Stimulated activated naive B cell treated with anti-CD40 and anti-IgM and Interleukin-4, amounts not matched to agents 10 μg/mL and 1 μg/mL and 100 μg/mL, for 72 hours (primary cell): ENCODE data around the gene NFIB.

ENCODE experiments used
- ATAC-seq, 2 donors: fragments of 150-1000 bp; cut with Tn5 transposase; replicated peaks; 2 replicates each; pipeline ENCODE4 v1.10.0; 2021; ENCODE audit warnings: moderate library complexity in 1 of 2
- DNase-seq: peaks from one replicate; pipeline ENCODE4 v3.0.0; 2021
- H3K27ac Mint-ChIP-seq: one replicate; pipeline ENCODE4 v1.8.0; 2022; ENCODE audit warnings: mild to moderate bottlenecking, mixed read lengths
- H3K27me3 Mint-ChIP-seq, 2 donors: one replicate each; pipeline ENCODE4 v1.8.0; 2022; ENCODE audit warnings: mixed read lengths in 2 of 2
- H3K36me3 Mint-ChIP-seq, 2 donors: one replicate each; pipeline ENCODE4 v1.8.0; 2022; ENCODE audit warnings: mixed read lengths in 2 of 2, mild to moderate bottlenecking in 1 of 2
- H3K4me1 Mint-ChIP-seq, 2 donors: one replicate each; pipeline ENCODE4 v1.8.0; 2022; ENCODE audit warnings: mixed read lengths in 2 of 2, mild to moderate bottlenecking in 1 of 2
- H3K4me3 Mint-ChIP-seq, 2 donors: one replicate each; pipeline ENCODE4 v1.8.0; 2022; ENCODE audit warnings: mild to moderate bottlenecking in 2 of 2, mixed read lengths in 2 of 2, moderate library complexity in 1 of 2
- H3K9me3 Mint-ChIP-seq, 2 donors: one replicate each; pipeline ENCODE4 v1.8.0; 2022; ENCODE audit warnings: mixed read lengths in 2 of 2, mild to moderate bottlenecking in 1 of 2

NFIB gene

DNA sequence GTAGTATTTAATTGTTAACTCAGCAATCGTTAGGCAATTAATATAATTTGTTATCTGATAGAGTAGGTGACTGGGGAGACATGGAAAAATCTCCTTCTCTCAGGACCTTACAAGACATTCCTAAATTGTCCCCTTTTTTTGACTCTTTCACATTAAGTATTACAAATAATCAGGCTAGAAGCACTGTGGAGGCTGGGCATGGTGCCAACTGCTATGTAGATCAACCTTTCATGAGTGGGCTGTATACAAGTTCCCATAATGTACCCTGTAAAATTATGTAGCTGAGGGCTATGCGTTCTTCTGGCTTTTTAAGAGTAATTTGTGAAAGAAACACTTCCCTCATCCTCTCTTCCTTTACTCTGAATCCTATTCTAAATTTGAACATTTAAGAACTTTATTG lies 140.2 kb downstream of the NFIB start:
- H3K4me3 Mint-ChIP-seq: no peak overlapping the region
- H3K4me1 Mint-ChIP-seq: no peaks in the 10 kb centered on the region
- ATAC-seq (no peak), DNase-seq (no peak)
- no peaks in the 10 kb centered on the region for H3K36me3 Mint-ChIP-seq
- H3K9me3 Mint-ChIP-seq: peaks cover 0 to 4% of the 10 kb centered on the region in 2 donors
- H3K27ac Mint-ChIP-seq: no peak overlapping the region
- no peaks in the 10 kb centered on the region for H3K27me3 Mint-ChIP-seq

DNA sequence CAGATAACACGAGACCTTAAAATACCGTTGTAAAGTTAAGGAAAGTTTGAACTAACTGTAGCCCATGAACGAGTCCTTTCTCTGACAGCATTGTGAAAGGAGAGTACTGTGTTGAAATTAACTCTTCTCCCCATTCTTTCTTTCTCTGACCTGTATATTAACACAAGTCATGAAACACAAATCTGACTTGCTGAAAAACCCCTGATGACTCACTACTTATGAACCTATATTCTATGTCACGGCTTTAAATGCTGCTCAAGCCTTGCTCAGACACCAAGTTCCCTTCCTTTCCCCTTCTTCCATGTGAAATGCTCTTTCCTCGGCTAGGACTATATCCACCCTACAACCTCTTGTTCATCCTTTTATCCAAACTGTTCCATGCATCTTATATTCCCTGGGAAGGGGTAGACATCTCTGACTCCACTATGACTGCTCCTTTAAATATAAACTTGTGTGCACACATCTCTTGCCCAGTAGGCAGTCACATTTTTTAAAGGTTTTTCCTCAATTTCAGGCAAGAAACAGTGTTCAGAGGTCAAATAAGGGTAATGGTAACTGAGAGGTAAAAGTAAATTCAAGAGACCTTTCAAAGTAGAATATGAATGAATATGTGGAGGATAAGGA lies 142.9 kb downstream of the NFIB start:
- Mint-ChIP-seq H3K4me3 (no peak overlapping the region), H3K4me1 (no peaks in the 10 kb centered on the region), H3K9me3 (peaks cover 0 to 5% of the 10 kb centered on the region in 2 donors), H3K27ac (no peak overlapping the region), H3K27me3 (no peaks in the 10 kb centered on the region), H3K36me3 (no peaks in the 10 kb centered on the region)
- ATAC-seq: no peak
- DNase-seq: no peak

DNA sequence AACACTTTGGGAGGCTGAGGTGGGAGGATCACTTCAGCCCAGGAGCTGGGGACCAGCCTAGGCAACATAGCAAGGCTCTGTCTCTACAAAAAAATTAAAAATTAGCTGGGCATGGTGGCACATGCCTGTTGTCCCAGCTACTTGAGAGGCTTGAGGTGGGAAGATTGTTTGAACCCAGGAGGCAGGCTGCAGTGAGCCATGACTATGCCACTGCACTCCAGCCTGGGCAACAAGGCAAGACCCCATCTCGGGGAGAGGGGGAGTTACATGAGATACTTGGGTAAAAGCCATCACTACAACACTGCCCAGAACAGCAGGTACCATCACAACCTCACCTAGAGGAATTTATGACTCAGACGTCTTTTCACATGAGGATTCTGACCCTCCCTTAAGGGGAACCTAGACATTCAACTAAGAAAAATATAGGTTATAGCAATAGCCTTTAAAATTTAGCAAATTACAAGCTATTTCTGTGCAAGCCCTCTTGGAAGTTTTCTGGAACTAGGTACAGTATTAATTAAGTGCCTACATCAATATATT lies 143.5 kb downstream of the NFIB start:
- Mint-ChIP-seq H3K9me3 (peaks cover 0 to 5% of the 10 kb centered on the region in 2 donors), H3K36me3 (no peaks in the 10 kb centered on the region), H3K4me1 (no peaks in the 10 kb centered on the region), H3K27me3 (no peaks in the 10 kb centered on the region), H3K4me3 (no peak overlapping the region), H3K27ac (no peak overlapping the region)
- ATAC-seq (no peak), DNase-seq (no peak)

DNA sequence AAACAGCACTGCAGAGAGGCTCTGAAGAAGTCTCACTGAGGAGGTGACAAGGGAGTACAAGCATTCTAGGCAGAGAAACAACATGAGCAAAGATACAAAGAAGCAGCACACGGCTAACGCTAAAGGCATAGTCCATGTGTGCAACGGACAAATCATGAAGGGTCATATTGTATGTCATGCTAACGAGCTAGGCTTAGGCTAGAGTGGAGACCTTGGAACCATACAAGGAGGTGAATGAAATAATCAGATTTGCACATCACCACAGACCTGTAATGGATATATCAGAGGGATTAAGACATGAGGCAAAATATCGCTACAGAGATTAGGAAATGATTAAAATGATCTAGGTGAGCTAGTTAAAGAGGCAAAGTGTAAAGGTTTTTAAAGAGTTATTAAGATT lies 145.6 kb downstream of the NFIB start:
- DNase-seq: no peak
- no peak overlapping the region for H3K27ac Mint-ChIP-seq
- H3K27me3 Mint-ChIP-seq: no peaks in the 10 kb centered on the region
- no peak for ATAC-seq
- H3K4me3 Mint-ChIP-seq: no peak overlapping the region
- no peaks in the 10 kb centered on the region for H3K4me1 Mint-ChIP-seq
- no peaks in the 10 kb centered on the region for H3K36me3 Mint-ChIP-seq
- peaks cover 0 to 5% of the 10 kb centered on the region in 2 donors for H3K9me3 Mint-ChIP-seq

DNA sequence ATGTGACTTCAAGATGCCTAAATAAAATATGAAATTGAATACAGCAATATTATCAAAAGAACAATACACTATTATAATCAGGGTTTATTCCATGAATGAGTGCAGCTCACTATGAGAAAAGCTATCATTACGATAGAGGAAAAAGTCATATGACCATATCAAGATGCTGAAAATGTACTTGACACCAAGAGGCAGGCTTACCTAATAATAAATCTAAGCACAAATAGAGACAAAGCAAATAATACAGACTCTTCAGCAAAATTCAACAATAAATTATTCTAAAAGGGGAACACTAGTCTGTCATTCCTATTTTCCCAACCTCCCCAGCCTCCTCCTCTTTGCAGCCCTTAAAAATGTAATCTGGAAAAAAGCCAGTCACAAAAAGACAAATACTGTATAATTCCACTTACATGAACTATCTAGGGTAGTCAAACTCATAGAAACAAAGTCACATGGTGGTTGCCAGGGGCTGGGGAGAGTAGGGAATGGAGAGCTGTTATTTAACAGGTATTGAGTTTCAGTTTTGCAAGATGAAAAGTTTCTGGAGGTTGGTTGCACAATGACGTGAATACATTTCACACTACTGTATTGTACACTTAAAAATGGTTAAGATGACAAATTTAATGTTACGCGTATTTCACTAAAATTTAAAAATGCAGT lies 148.4 kb downstream of the NFIB start:
- Mint-ChIP-seq H3K4me1 (no peaks in the 10 kb centered on the region), H3K27ac (no peak overlapping the region), H3K27me3 (no peaks in the 10 kb centered on the region), H3K9me3 (peaks cover 0 to 3% of the 10 kb centered on the region in 2 donors), H3K36me3 (no peaks in the 10 kb centered on the region), H3K4me3 (no peak overlapping the region)
- DNase-seq (no peak), ATAC-seq (no peak)

DNA sequence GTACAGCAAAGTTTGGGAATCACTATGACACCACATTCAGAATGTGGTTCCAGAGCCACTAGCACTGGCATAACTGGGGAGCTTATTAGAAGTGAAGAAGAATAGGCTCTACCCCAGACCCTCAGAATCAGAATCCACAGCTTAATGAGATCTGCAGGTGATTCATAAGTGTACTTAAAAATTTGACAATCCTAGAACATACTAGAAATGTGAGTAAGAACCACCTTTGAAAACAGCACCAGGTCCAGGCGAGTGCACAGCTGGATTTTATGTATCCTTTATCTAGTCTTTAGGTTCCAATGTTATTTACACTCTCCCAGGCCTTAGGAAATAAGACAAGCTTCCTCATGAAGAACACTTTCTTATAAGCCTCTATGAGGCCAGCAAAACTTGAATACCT lies 149.0 kb downstream of the NFIB start:
- DNase-seq (no peak), ATAC-seq (no peak)
- Mint-ChIP-seq H3K9me3 (peaks cover 0 to 3% of the 10 kb centered on the region in 2 donors), H3K27me3 (no peaks in the 10 kb centered on the region), H3K4me1 (no peaks in the 10 kb centered on the region), H3K4me3 (no peak overlapping the region), H3K27ac (no peak overlapping the region), H3K36me3 (no peaks in the 10 kb centered on the region)

DNA sequence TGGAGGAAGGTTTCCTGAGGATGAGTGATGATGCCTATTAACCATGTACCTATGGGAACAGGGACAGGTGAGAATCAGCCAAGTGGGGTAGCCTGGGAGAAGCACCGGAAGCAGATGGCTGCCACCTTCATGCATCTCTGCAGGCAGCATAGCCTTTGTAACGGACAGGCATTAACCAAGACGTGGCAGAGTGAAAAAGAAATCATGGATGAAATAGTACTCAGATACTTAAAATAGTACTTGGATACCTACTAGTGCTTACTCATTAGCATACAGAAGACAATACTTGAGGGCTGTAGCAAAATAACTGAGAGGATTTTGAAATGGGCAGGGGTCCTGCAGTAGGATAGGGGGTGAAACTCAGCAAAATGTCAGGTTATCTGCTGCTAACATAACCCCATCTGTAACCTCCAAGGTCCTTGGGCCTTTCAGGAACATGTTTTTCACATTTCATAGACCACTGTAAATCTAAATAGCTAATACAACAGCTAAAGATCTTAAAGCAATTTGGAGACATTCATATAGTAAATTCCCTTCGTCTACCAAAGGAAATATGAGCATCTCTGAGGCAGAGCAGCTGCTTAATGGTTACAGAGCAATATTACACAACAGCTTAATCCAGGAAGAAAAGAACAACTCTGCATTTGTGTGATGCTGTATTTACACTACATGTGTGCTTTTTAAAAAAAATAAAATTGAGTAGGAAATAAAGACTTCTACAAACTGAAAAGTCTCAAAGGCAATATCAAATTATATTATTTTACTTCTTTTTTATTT lies 154.3 kb downstream of the NFIB start:
- Mint-ChIP-seq H3K4me3 (no peak overlapping the region), H3K27ac (no peak overlapping the region), H3K27me3 (no peaks in the 10 kb centered on the region), H3K36me3 (no peaks in the 10 kb centered on the region), H3K9me3 (peaks cover 0 to 2% of the 10 kb centered on the region in 2 donors), H3K4me1 (no peaks in the 10 kb centered on the region)
- DNase-seq (no peak), ATAC-seq (no peak)

DNA sequence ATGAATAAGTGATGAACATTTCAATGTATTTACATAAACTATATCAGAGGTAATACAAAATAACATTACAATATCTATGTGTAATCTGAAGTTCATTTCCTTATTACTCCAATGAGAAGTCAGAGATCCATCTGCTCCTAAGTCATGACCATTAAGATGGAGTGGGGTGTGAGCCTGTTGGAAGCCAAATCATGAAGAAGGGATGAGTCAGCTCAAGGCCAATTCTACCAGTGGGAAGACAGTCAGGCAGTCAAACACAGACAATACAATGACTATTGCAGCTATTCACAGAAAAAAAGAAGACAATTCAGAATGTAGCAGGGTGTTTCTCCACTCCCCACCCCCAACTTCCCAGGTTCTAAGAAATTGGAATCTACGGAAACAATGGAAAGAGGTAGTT lies 155.0 kb downstream of the NFIB start:
- ATAC-seq (no peak), DNase-seq (no peak)
- no peaks in the 10 kb centered on the region for H3K36me3 Mint-ChIP-seq
- no peaks in the 10 kb centered on the region for H3K4me1 Mint-ChIP-seq
- no peak overlapping the region for H3K27ac Mint-ChIP-seq
- H3K27me3 Mint-ChIP-seq: no peaks in the 10 kb centered on the region
- H3K4me3 Mint-ChIP-seq: no peak overlapping the region
- peaks cover 0 to 2% of the 10 kb centered on the region in 2 donors for H3K9me3 Mint-ChIP-seq

DNA sequence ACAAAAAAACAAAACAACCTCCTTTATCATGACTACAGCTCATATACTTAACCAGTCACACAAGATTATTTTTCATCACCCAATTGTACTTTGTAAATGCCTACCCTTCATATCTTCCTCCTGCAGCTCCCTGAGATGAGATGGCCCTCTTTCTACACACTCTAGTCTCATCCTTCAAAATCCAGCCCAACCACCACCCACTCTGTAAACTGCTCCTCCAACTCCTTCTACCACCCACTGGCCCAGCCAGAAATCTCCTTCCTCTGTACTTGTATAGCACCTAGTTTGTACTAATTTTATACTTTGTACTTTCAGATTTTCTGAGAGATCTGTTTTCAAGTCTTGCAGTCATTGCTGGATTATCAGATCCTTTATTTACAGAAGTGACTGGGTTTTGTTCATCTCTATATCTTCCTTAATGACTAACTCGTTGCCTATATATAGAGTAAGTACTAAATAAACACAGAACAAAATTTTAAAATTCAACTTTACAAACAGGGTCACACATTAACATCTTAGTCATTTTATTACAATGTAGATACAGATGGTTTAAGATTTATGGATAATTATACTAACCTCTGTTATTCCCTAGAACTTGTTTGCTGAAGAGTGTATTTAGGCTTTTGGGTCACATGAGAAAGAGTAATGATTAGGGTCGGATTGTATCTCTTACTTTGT lies 155.7 kb downstream of the NFIB start:
- H3K9me3 Mint-ChIP-seq: peaks cover 0 to 2% of the 10 kb centered on the region in 2 donors
- H3K4me3 Mint-ChIP-seq: no peak overlapping the region
- H3K4me1 Mint-ChIP-seq: no peaks in the 10 kb centered on the region

DNA sequence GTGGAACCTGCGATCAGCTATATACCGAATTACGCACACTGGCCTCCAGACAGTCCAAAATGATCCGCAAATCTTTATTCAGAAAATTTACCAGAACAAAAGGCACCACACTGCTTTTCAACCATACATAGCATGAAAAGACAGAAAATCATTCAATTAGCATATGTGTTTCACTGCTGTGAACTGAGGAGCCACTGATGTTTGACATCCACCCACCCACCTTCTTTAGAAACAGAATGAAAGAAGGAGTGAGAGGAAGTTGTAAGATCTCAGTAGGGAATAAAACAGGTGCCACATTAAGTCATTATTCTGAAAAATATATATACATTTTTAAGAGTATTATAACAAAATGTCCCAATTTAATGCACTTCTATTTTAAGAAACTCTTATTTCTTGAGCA lies 156.8 kb downstream of the NFIB start:
- H3K4me1 Mint-ChIP-seq: no peaks in the 10 kb centered on the region
- no peaks in the 10 kb centered on the region for H3K36me3 Mint-ChIP-seq
- DNase-seq (no peak), ATAC-seq (no peak)
- no peak overlapping the region for H3K27ac Mint-ChIP-seq
- H3K4me3 Mint-ChIP-seq: no peak overlapping the region
- H3K9me3 Mint-ChIP-seq: peaks cover 0 to 2% of the 10 kb centered on the region in 2 donors
- no peaks in the 10 kb centered on the region for H3K27me3 Mint-ChIP-seq

More for the DNA sequence above, 155.7 kb downstream of the NFIB start:
- Mint-ChIP-seq H3K27me3 (no peaks in the 10 kb centered on the region), H3K27ac (no peak overlapping the region), H3K36me3 (no peaks in the 10 kb centered on the region)
- ATAC-seq (no peak), DNase-seq (no peak)

DNA sequence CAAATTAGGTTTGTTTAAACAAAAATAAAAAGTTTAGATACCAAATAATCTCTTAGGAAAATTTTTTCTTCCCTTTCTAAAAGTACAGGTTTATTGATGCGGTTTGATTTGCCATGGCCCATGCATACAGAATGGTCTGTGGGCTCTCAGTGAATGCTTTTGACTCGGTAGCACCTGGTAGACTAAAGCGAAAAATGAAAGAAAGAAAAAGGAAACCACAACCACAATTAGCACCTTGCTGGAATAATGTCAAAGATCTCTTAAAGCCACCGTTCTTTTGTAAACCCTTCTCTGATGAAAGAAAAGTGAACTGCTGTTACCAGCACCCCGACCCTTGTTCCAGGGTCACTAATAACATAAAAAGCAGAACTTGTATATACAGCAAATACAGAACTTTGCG lies 157.9 kb downstream of the NFIB start:
- DNase-seq (no peak), ATAC-seq (peak in 1 of 2 donors; percentile 2)
- Mint-ChIP-seq H3K27me3 (no peaks in the 10 kb centered on the region), H3K36me3 (no peaks in the 10 kb centered on the region), H3K4me1 (no peaks in the 10 kb centered on the region), H3K27ac (no peak overlapping the region), H3K4me3 (no peak overlapping the region), H3K9me3 (peaks cover 0 to 2% of the 10 kb centered on the region in 2 donors)

DNA sequence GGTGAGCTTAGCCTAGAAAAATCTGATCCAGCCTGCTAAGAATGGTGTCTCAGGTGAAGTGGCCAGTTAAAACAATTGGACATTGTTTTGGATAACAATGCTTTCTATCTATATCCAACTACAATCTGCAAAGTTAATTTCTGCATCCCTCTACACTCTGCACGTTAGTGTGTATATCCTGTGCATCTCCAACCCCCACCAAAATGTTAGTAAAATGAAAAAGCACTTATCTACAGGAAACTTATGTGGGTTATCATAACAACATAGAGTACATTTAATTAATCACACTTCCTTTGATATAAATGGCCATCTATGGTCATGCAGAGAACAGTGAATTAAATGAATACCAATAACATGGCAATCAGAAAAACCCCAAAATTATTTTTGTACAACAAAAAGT lies 158.7 kb downstream of the NFIB start:
- Mint-ChIP-seq H3K36me3 (no peaks in the 10 kb centered on the region), H3K27me3 (no peaks in the 10 kb centered on the region), H3K4me1 (no peaks in the 10 kb centered on the region), H3K9me3 (peaks cover 0 to 2% of the 10 kb centered on the region in 2 donors), H3K27ac (no peak overlapping the region), H3K4me3 (no peak overlapping the region)
- ATAC-seq (no peak), DNase-seq (no peak)

DNA sequence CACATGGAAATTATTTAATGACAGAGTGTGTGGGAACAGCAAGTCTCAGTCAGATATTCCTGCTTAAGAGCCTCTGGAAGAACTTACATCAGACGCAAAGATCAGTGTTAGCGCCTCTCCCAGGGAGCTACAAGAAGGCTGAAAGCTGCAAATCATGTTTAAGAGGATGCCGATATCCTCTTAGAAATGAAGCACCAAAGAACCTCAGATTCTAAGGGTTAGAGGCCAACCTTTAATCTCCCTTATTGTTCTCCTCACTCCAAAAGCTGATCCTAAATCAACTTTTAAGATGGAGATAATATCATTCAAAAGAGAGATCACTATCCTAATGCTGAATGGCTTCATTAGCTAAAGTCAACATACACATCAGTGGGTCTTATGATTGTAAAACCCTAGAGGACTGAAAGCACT lies 160.6 kb downstream of the NFIB start:
- ATAC-seq (no peak), DNase-seq (no peak)
- Mint-ChIP-seq H3K27ac (no peak overlapping the region), H3K27me3 (no peaks in the 10 kb centered on the region), H3K9me3 (peaks cover 0 to 2% of the 10 kb centered on the region in 2 donors), H3K4me1 (no peaks in the 10 kb centered on the region), H3K4me3 (no peak overlapping the region), H3K36me3 (no peaks in the 10 kb centered on the region)

DNA sequence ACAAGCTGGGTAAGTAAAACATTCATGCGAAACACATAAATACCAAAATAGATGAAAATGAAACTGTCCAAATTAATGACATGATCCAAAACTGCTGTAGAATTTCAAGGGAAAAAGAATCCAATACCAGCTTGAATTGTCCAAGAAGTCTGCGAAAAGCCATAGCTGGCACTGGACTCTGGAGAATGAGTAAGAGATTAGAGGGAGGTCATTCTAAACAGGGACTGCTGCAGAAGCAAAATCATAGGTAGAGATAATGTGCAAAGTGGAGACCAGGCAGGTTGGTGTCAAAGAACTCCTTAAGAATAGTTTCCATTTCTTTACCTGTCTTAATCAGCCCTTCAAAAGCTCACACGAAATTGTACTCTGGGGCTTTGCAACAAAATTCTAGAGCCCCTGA lies 162.5 kb downstream of the NFIB start:
- ATAC-seq: no peak
- Mint-ChIP-seq H3K36me3 (no peaks in the 10 kb centered on the region), H3K9me3 (no peaks in the 10 kb centered on the region), H3K4me3 (no peak overlapping the region), H3K27ac (no peak overlapping the region), H3K27me3 (no peaks in the 10 kb centered on the region), H3K4me1 (no peaks in the 10 kb centered on the region)
- no peak for DNase-seq
